Right kidney (tissue), 1 donor: ENCODE data around the gene SMG6.
"Not testable (repeated sequence)": the region's sequence is repeated elsewhere in the genome, so short reads cannot be mapped to it uniquely, and the experiment has no call there.

Source experiments
- DNase-seq: peaks from one replicate; pipeline ENCODE4 v3.0.0-alpha.2; 2016

Gene SMG6

GRCh38 chr17:2025622-2026309 lies 277.8 kb downstream of the SMG6 start:
- peak; percentile 74 for DNase-seq

GRCh38 chr17:2025220-2025621 lies 278.4 kb downstream of the SMG6 start, which contains the start of gene RTN4RL1:
Gene RTN4RL1, minus strand, starts transcription at chr17:2025334. Its CDS starts 469 bp downstream, at chr17:2024865.
- DNase-seq, result no peak

- peak; percentile 71 for DNase-seq
Measured at GRCh38 chr17:2024572-2025219, 278.9 kb downstream of the SMG6 start.

GRCh38 chr17:2023692-2024571 lies 279.7 kb downstream of the SMG6 start:
- peak; percentile 78 for DNase-seq

DNA sequence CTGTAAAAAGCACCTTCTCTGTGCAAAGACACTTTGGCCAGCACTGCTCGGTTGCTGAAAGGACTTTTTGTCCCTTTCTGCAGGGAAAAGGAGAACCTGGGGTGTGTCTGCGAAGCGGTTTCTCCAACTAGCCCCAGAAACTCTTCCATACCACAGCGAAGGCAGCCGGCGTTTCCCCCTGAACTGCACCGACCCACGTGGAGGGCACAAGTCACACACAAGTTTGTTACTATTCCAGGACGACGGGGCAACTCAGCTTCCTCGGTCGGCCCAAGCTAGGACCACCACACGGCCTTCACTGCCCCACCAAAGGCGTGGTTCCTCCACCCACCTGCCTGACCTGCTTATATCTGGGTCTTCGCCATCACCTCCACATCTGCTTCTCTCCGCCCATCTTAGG lies 280.3 kb downstream of the SMG6 start:
- no peak for DNase-seq

GRCh38 chr17:2022647-2023240 lies 280.8 kb downstream of the SMG6 start:
- no peak for DNase-seq

DNA sequence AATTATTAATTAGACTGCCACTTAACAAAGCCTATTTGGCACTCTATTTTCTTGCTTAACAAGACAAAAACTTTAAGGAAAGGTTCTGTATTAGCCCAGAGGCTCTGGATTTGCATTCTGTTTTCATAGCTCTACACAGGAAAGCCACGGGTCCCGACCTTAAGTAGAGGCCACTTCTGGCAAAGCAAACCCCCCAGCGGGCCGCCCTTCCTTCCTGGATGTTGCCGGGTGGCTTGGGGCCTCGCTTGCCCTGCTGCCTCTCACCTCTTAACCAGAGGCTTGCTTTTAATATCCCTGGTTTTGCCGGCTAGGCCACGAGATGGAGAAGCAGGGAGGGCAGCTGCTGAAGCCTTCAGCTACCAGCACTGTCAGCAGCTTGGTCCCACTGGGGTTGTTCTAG lies 282.9 kb downstream of the SMG6 start:
- DNase-seq, result no peak

DNA sequence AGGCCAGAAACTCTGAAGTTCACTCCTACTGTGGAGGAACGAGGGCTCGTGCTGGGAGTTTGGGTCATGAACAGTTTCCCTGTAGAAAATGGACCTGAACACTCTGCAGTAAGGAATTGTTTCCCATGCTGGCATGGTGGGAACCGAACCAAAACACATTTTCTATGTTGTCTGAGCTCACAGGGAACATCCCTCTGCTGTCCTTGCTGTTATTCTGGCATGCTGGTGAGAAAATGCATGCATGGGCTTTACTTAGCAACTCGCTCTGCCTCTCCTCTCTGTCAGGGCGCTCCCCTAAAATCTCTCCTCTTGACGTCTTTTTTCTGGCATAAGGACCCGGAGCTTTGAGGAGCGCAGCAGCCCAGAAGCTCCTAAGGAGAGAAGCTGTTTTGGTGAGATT lies 283.9 kb downstream of the SMG6 start:
- DNase-seq, result no peak

DNA sequence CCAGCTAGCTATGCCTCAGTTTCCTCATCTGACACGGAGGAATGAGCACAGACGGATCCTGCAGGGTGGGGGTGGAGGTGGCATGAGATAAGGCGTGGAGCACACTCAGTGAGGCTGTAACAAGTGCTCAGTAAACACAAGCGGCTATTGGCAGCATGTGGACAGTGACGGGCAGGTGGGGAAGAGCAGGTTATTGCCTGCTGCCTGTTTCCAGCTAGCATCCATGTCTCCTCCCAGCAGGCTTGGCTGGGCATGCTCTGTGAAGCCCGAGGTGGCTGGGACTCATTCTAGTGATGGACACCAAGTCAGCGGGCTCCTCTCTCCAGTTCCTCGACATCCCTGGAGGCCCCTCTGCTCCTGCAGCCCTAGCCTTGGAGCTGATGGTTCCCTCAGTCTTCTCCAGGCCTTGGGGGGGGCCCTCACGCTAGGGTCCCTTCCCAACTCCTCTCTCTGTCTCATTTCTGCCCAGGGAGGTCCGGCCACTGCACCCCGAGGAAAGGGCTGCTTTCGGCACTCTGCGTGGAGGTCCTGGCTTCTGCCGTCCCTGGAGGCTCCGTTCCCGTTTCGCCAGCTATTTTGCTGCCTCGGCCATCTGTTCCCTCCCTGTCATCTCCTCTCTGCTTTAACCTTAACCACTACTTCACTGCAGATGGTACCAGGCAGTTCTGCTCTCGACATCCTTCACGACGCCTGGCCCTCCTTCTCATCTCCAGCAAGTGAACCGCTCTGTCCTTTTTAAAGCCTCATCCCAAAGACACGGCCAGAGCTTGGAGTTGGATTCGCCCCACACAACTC lies 284.7 kb downstream of the SMG6 start:
- no peak for DNase-seq

GRCh38 chr17:2017274-2017941 lies 286.2 kb downstream of the SMG6 start:
- DNase-seq, result no peak

- no peak for DNase-seq
Measured at GRCh38 chr17:2016494-2016893, 287.1 kb downstream of the SMG6 start.

DNA sequence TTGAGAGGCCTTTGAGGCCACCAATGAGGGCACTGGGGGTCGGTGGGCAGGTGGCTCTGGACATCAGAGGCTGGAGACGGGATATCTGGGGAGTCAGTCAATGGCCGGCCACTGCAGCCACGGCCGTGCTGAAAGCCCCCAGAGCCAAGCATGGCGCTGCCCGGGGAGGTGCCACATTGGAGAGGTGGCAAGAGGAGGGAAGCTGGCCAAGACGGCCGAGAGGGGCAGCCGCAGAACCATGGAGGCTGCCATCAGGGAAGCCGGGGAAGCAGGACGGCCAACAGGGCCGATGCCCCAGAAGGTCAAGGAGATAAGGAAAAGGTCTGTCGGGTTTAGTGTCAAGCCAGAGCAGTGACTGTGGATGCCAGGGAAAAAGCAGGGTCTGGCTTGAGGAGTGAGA lies 288.3 kb downstream of the SMG6 start:
- no peak for DNase-seq

DNA sequence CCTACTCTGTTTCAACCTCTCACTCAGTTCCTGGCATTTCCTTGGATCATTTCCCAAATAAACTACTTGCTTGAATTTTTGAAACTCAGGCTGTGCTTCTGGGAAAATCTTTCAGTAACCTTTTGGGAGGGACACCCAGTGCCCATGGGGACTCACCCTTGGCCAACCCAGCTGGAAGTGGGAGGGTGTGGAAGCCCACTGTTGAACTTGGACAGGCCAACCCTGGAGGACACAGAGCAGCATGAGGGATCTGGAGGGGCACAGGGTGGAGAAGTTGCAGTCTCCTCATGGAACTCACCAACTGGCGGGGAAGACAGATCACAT lies 289.6 kb downstream of the SMG6 start:
- no peak for DNase-seq

GRCh38 chr17:2013220-2013993 lies 290.2 kb downstream of the SMG6 start:
- DNase-seq, result not testable (repeated sequence)

DNA sequence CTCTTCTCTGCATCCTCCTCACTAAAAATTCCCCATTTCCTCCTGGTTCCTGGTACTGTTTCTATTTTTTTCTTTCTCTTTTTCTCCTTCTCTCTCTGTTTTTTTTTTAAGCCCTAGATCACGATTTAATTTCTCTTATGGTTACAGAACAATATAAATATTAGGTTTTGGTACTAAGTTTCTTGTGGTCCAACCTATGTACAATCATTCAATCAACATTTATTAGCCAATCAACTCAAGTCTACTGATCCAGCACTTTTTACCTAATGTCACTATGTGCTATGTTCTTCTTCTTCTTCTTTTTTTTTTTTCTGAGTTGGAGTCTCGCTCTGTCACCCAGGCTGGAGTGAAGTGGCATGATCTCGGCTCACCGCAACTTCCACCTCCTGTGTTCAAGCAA lies 291.1 kb downstream of the SMG6 start:
- no peak for DNase-seq

GRCh38 chr17:2011411-2012371 lies 291.9 kb downstream of the SMG6 start:
- no peak for DNase-seq
